ENCODE measurements around the gene ATF4. TPM values are rescaled to one million over a fixed set of nuclear protein-coding genes. Genes with fewer than 3 reads are reported as not detected.

ATF4 gene
- total RNA-seq, 1 donor = 590 TPM

DNA sequence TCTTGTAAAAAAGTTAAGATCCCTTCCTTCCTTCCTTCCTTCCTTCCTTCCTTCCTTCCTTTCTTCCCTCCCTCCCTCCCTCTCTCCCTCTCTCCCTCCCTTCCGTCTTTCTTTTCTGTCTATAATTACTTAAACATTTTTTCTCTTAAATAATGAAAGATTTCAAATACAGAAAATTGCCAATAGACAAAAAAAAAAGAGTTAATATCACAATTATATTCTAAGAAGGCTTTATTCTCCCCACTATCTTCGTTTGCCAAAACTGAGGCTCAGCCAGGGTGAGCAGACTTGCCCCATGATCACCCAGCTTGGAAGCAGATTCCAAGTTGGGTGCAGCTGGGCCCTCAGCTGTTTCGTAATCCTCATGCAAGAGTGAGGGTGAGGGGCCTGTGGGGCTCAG lies 49.9 kb downstream of the ATF4 start:
- Histone ChIP-seq H3K36me3 (ENCODE audit: insufficient read depth, low read length) (no peaks in the 10 kb centered on the region), H3K27me3 (ENCODE audit: insufficient read depth, low read length) (no peaks in the 10 kb centered on the region), H3K4me2 (ENCODE audit: insufficient read depth, low read length) (no peak overlapping the region), H3K27ac (ENCODE audit: low read depth, low read length) (no peak overlapping the region), H3K9me3 (ENCODE audit: low read depth, low read length) (no peaks in the 10 kb centered on the region), H3K4me1 (ENCODE audit: insufficient read depth, low read length) (peaks cover 8% of the 10 kb centered on the region), H4K20me1 (ENCODE audit: insufficient read depth, low read length) (no peaks in the 10 kb centered on the region), H3K4me3 (ENCODE audit: insufficient read depth, low read length) (no peak overlapping the region), H2AFZ (ENCODE audit: low read length) (no peak overlapping the region), H3K79me2 (ENCODE audit: insufficient read depth, low read length) (no peaks in the 10 kb centered on the region)
- DNase-seq (ENCODE audit: insufficient read length, low spot score, missing footprints) = peak; percentile 73
- TF ChIP-seq, protein P1, sequence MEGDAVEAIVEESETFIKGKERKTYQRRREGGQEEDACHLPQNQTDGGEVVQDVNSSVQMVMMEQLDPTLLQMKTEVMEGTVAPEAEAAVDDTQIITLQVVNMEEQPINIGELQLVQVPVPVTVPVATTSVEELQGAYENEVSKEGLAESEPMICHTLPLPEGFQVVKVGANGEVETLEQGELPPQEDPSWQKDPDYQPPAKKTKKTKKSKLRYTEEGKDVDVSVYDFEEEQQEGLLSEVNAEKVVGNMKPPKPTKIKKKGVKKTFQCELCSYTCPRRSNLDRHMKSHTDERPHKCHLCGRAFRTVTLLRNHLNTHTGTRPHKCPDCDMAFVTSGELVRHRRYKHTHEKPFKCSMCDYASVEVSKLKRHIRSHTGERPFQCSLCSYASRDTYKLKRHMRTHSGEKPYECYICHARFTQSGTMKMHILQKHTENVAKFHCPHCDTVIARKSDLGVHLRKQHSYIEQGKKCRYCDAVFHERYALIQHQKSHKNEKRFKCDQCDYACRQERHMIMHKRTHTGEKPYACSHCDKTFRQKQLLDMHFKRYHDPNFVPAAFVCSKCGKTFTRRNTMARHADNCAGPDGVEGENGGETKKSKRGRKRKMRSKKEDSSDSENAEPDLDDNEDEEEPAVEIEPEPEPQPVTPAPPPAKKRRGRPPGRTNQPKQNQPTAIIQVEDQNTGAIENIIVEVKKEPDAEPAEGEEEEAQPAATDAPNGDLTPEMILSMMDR (IDR thresholded peaks at IDR 0.05; ENCODE audit: extremely low read depth, low read depth, low read length) = no peak

DNA sequence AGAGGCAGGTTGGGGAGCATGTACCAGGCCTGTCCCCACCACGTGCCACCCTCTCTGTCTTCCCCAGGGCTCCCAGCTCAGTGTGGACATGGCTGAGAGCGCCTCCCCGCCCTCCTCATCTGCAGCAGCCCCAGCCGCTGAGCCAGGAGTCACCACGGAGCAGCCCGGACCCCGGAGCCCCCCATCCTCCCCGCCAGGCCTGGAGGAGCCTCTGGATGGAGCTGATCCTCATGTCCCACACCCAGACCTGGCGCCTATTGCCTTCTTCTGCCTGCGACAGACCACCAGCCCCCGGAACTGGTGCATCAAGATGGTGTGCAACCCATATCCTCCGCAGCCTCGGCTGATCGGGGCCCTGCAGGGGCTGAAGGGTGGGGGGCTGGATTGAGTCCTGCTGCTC lies 50.3 kb downstream of the ATF4 start, which contains the start of gene CACNA1I:
TSS of gene CACNA1I (plus strand) at position 89 of the 400 bp plus-strand sequence. CDS start at position 89, 0 bp downstream.
- TF ChIP-seq, protein P1 (IDR thresholded peaks at IDR 0.05; ENCODE audit: extremely low read depth, low read depth, low read length) = no peak
- Histone ChIP-seq H3K27ac (ENCODE audit: low read depth, low read length) (no peak within 1 kb of the TSS), H4K20me1 (ENCODE audit: insufficient read depth, low read length) (no peaks in the 10 kb centered on the region), H3K4me2 (ENCODE audit: insufficient read depth, low read length) (no peak within 1 kb of the TSS), H2AFZ (ENCODE audit: low read length) (no peak within 1 kb of the TSS), H3K79me2 (ENCODE audit: insufficient read depth, low read length) (no peaks in the 10 kb centered on the region), H3K9me3 (ENCODE audit: low read depth, low read length) (no peaks in the 10 kb centered on the region), H3K4me1 (ENCODE audit: insufficient read depth, low read length) (peaks cover 10% of the 10 kb centered on the region), H3K4me3 (ENCODE audit: insufficient read depth, low read length) (no peak within 1 kb of the TSS), H3K36me3 (ENCODE audit: insufficient read depth, low read length) (no peaks in the 10 kb centered on the region), H3K27me3 (ENCODE audit: insufficient read depth, low read length) (no peaks in the 10 kb centered on the region)
- DNase-seq (ENCODE audit: insufficient read length, low spot score, missing footprints) = peak; percentile 55

DNA sequence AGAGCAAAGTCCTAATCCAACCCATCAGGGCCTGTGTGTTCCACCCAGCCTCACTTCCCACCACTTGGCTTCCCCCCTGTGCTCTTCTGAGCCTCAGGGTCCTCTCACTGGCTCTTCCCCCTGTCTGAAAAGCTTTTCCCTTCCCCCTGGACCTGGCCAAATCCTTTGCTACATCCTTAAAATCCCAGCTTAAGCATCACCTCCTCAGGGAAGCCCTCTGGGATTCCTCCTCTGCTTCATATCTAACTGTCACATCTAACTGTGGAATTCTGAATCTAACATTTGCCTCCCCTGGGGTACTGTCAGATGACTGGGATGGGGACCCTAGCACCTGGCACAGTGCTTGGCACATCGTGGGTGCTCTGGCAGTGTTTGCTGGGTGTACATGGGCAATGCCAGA lies 51.2 kb downstream of the ATF4 start:
- H4K20me1 ChIP-seq (ENCODE audit: insufficient read depth, low read length) = no peaks in the 10 kb centered on the region
- no peaks in the 10 kb centered on the region for H3K36me3 ChIP-seq (ENCODE audit: insufficient read depth, low read length)
- H2AFZ ChIP-seq (ENCODE audit: low read length) = no peak overlapping the region
- no peak overlapping the region for H3K4me2 ChIP-seq (ENCODE audit: insufficient read depth, low read length)
- TF ChIP-seq, protein P1 (IDR thresholded peaks at IDR 0.05; ENCODE audit: extremely low read depth, low read depth, low read length) = no peak
- no peak overlapping the region for H3K27ac ChIP-seq (ENCODE audit: low read depth, low read length)
- H3K4me3 ChIP-seq (ENCODE audit: insufficient read depth, low read length) = no peak overlapping the region
- H3K27me3 ChIP-seq (ENCODE audit: insufficient read depth, low read length) = no peaks in the 10 kb centered on the region
- peaks cover 10% of the 10 kb centered on the region for H3K4me1 ChIP-seq (ENCODE audit: insufficient read depth, low read length)
- no peaks in the 10 kb centered on the region for H3K9me3 ChIP-seq (ENCODE audit: low read depth, low read length)
- DNase-seq (ENCODE audit: insufficient read length, low spot score, missing footprints) = no peak
- no peaks in the 10 kb centered on the region for H3K79me2 ChIP-seq (ENCODE audit: insufficient read depth, low read length)

Other genes with a start within 250 kb of the ATF4 start
- gene RPL3, start 200.9 kb upstream of the ATF4 start, total RNA-seq = 1,858 and 2,119 TPM in 2 replicates
- gene SYNGR1, start 170.6 kb upstream of the ATF4 start, total RNA-seq = 2.1 and 3.6 TPM in 2 replicates
- gene TAB1, start 120.8 kb upstream of the ATF4 start, total RNA-seq = 12.7 TPM in 2 replicates
- under 0.01 TPM in 1 of 2 replicates, not detected in the other for gene MGAT3, start 63.5 kb upstream of the ATF4 start, total RNA-seq
- gene MIEF1, start 18.3 kb upstream of the ATF4 start, total RNA-seq = 21.8 and 23.5 TPM in 2 replicates
- gene RPS19BP1, start 12.2 kb downstream of the ATF4 start, total RNA-seq = 25.9 and 34.7 TPM in 2 replicates
- under 0.01 TPM in 2 replicates for gene CACNA1I, start 50.2 kb downstream of the ATF4 start, total RNA-seq

All from osteoblast (primary cell).